K562 (cell line): ENCODE data around the gene CUX1. TPM values are rescaled to one million over a fixed set of nuclear protein-coding genes. Genes with fewer than 3 reads are reported as not detected.

Experiments used
- CBFB ChIP-seq: sonication (generic); formaldehyde crosslinking; IDR thresholded peaks from 2 replicates; pipeline ENCODE4 v1.4.0; 2020; ENCODE audit warnings: mild to moderate bottlenecking, missing genetic modification reagents
- GTF2B ChIP-seq: IDR thresholded peaks from 2 replicates; pipeline ENCODE4 v1.6.1; 2011; ENCODE audit not compliant: insufficient read length; ENCODE audit errors: extremely low read depth
- HMG20B ChIP-seq: fragments of 250-450 bp; sonication (Bioruptor Pico); IDR thresholded peaks from 2 replicates; pipeline ENCODE4 v1.5.0; 2021; ENCODE audit warnings: mild to moderate bottlenecking
- JUN ChIP-seq, 2 experiments: sonication (generic) in 1 of 2; formaldehyde crosslinking in 1 of 2; IDR thresholded peaks; 2 replicates each; pipeline versions ENCODE4 v1.6.1 to v1.8.0; 2012 to 2022; ENCODE audit warnings: borderline replicate concordance in 2 of 2, mild to moderate bottlenecking in 2 of 2, improper control_type of control experiment in 1 of 2, low read depth in 1 of 2, low read length in 1 of 2, missing genetic modification reagents in 1 of 2
- KHSRP ChIP-seq: fragments of 450-650 bp; IDR thresholded peaks from 2 replicates; pipeline ENCODE4 v1.6.1; 2017
- LARP7 ChIP-seq: fragments of 450-650 bp; IDR thresholded peaks from 2 replicates; pipeline ENCODE4 v1.6.1; 2016
- NR1H2 ChIP-seq: sonication (generic); formaldehyde crosslinking; IDR thresholded peaks from 2 replicates; pipeline ENCODE4 v1.4.0; 2020; ENCODE audit warnings: mild to moderate bottlenecking, missing genetic modification reagents
- PATZ1 ChIP-seq: fragments of 250-450 bp; sonication (Bioruptor Pico); IDR thresholded peaks from 2 replicates; pipeline ENCODE4 v1.5.0; 2020; ENCODE audit warnings: mild to moderate bottlenecking, borderline replicate concordance
- TSHZ1 ChIP-seq: fragments of 250-450 bp; sonication (Bioruptor Pico); IDR thresholded peaks from 2 replicates; pipeline ENCODE4 v1.4.0; 2020; ENCODE audit warnings: mild to moderate bottlenecking, moderate library complexity
- ZBTB11 ChIP-seq, 3 experiments: fragments of 200-800 bp in 1 of 3; fragments of 250-450 bp in 1 of 3; fragments of 450-650 bp in 1 of 3; sonication (Bioruptor Pico) in 1 of 3; sonication (Bioruptor generic) in 1 of 3; formaldehyde crosslinking in 1 of 3; IDR thresholded peaks; 2 replicates each; pipeline versions ENCODE4 v1.6.1 to v1.8.0; 2016 to 2022; ENCODE audit warnings: mild to moderate bottlenecking in 2 of 3, missing genetic modification characterization in 2 of 3, missing compliant biosample characterization in 1 of 3, moderate library complexity in 1 of 3
- ZNF165 ChIP-seq: fragments of 250-450 bp; sonication (Bioruptor Pico); IDR thresholded peaks from 2 replicates; pipeline ENCODE4 v1.4.0; 2020; ENCODE audit warnings: borderline replicate concordance
- ZNF41 ChIP-seq: fragments of 250-450 bp; sonication (Bioruptor Pico); conservative IDR thresholded peaks from 2 replicates; pipeline ENCODE4 v1.4.0; 2020; ENCODE audit warnings: mild to moderate bottlenecking
- polyA plus RNA-seq, 8 experiments: library from polyadenylated mRNA; depleted of rRNA in 4 of 8; stranded (reverse) in 5 of 8; unstranded in 3 of 8; fragments of >200 nt; fragmentation: Nextera tagmentation in 2 of 8; fragmentation: Illumina TruSeq in 1 of 8; extraction: Ambion mirVana in 2 of 8; extraction: Trizol in 1 of 8; gene quantifications; 2 replicates each; pipeline versions ENCODE4 v1.2.1 to v1.2.3, GENCODE V29; 2011 to 2014; ENCODE audit warnings: inconsistent platforms in 1 of 8, missing spikeins in 1 of 8
- total RNA-seq, 7 experiments: library from RNA; depleted of rRNA in 6 of 7; stranded (reverse); fragments of >200 nt in 6 of 7; fragmentation: Illumina TruSeq in 2 of 7; extraction: Trizol in 2 of 7; gene quantifications; 2 replicates each; pipeline versions ENCODE4 v1.2.1 to v1.2.3, GENCODE V29; 2011 to 2021; ENCODE audit warnings: low replicate concordance in 1 of 7

The CUX1 gene
- total and polyA plus RNA-seq, 9 of the 15 experiments (the other 6 are each of a cell fraction or from before 2014, with no cell fraction given) = 3.6 to 55.3 (median 25.2) TPM

GRCh38 chr7:101902680-101903514, 85.5 kb downstream of the CUX1 start (continued):
- no peak for TF ChIP-seq ZBTB11 (CRISPR knock-in tag; IDR thresholded peaks at IDR 0.05)
- TF ChIP-seq GTF2B = no peak
- TF ChIP-seq HMG20B (CRISPR knock-in tag) = no peak
- TF ChIP-seq JUN (IDR thresholded peaks at IDR 0.05; ENCODE audit: borderline replicate concordance, low read depth, low read length) = peak; percentile 94
- TF ChIP-seq JUN (CRISPR knock-in tag; IDR thresholded peaks at IDR 0.05; ENCODE audit: borderline replicate concordance) = no peak; the same call in 1 of the 2 replicates
- TF ChIP-seq ZNF165 (CRISPR knock-in tag) = no peak
- no peak for TF ChIP-seq ZNF41 (CRISPR knock-in tag)
- no peak for TF ChIP-seq LARP7
- TF ChIP-seq CBFB (CRISPR knock-in tag) = no peak
- TF ChIP-seq TSHZ1 = no peak
- TF ChIP-seq NR1H2 (CRISPR knock-in tag) = no peak
- no peak for TF ChIP-seq KHSRP
- no peak for TF ChIP-seq PATZ1
